GM21825 (cell line): ENCODE measurements around the gene TOP3B.

Experiments
- ATAC-seq: cut with Tn5 transposase; IDR thresholded peaks from one replicate; pipeline ENCODE4 v1.9.1; 2021; ENCODE audit warnings: mild to moderate bottlenecking, moderate library complexity; ENCODE audit not compliant: unreplicated experiment

The TOP3B gene

GRCh38 chr22:21964234-21964633 lies 18.4 kb downstream of the TOP3B start:
- no peak for ATAC-seq

- ATAC-seq = no peak
Measured at GRCh38 chr22:21963790-21964211, 18.8 kb downstream of the TOP3B start.

- no peak for ATAC-seq
Measured at GRCh38 chr22:21963286-21963685, 19.3 kb downstream of the TOP3B start.

GRCh38 chr22:21962655-21962949 lies 20.0 kb downstream of the TOP3B start:
- no peak for ATAC-seq

- ATAC-seq = no peak
Measured at GRCh38 chr22:21961886-21962654, 20.5 kb downstream of the TOP3B start.

- ATAC-seq = no peak
Measured at GRCh38 chr22:21961127-21961867, 21.3 kb downstream of the TOP3B start.

GRCh38 chr22:21960200-21961126 lies 22.1 kb downstream of the TOP3B start:
- ATAC-seq = no peak

- no peak for ATAC-seq
Measured at GRCh38 chr22:21959274-21960074, 23.1 kb downstream of the TOP3B start.

GRCh38 chr22:21958360-21959273 lies 24.0 kb downstream of the TOP3B start:
- ATAC-seq = no peak

GRCh38 chr22:21952586-21953571 lies 29.7 kb downstream of the TOP3B start, which contains the start of gene PPM1F:
PPM1F (minus strand) TSS chr22:21952848; CDS start chr22:21946048, 6,800 bp downstream.
- peak; percentile 52 for ATAC-seq

- ATAC-seq = peak; percentile 31
Measured at GRCh38 chr22:21951931-21952465, 30.6 kb downstream of the TOP3B start.

GRCh38 chr22:21951062-21951461 lies 31.5 kb downstream of the TOP3B start:
- no peak for ATAC-seq

GRCh38 chr22:21949948-21950347 lies 32.6 kb downstream of the TOP3B start:
- no peak for ATAC-seq

- no peak for ATAC-seq
Measured at GRCh38 chr22:21949569-21949918, 33.0 kb downstream of the TOP3B start.

GRCh38 chr22:21948824-21949568 lies 33.6 kb downstream of the TOP3B start:
- no peak for ATAC-seq

GRCh38 chr22:21948390-21948789 lies 34.2 kb downstream of the TOP3B start:
- no peak for ATAC-seq
